K562 (cell line): Measurements from ENCODE around the gene STAMBPL1. TPM values are rescaled to one million over a fixed set of nuclear protein-coding genes. Genes with fewer than 3 reads are reported as not detected.

ENCODE experiments used
- HNRNPH1 ChIP-seq: fragments of 200-400 bp; formaldehyde crosslinking; optimal IDR thresholded peaks from 2 replicates; pipeline ENCODE3; 2017; ENCODE audit warnings: low read depth, mild to moderate bottlenecking, low read length, moderate library complexity
- PCBP2 ChIP-seq: fragments of 200-400 bp; formaldehyde crosslinking; IDR thresholded peaks from 2 replicates; pipeline ENCODE4 v1.6.1; 2018; ENCODE audit warnings: low read length, low read depth, mild to moderate bottlenecking, moderate library complexity; ENCODE audit not compliant: poor library complexity, severe bottlenecking
- SMARCB1 ChIP-seq: IDR thresholded peaks from 2 replicates; pipeline ENCODE4 v1.6.1; 2011; ENCODE audit warnings: improper control_type of control experiment, low read depth; ENCODE audit not compliant: insufficient read length
- polyA plus RNA-seq, 8 experiments: library from polyadenylated mRNA; depleted of rRNA in 4 of 8; stranded (reverse) in 5 of 8; unstranded in 3 of 8; fragments of >200 nt; fragmentation: Nextera tagmentation in 2 of 8; fragmentation: Illumina TruSeq in 1 of 8; extraction: Ambion mirVana in 2 of 8; extraction: Trizol in 1 of 8; gene quantifications; 2 replicates each; pipeline versions ENCODE4 v1.2.1 to v1.2.3, GENCODE V29; 2011 to 2014; ENCODE audit warnings: inconsistent platforms in 1 of 8, missing spikeins in 1 of 8
- total RNA-seq, 7 experiments: library from RNA; depleted of rRNA in 6 of 7; stranded (reverse); fragments of >200 nt in 6 of 7; fragmentation: Illumina TruSeq in 2 of 7; extraction: Trizol in 2 of 7; gene quantifications; 2 replicates each; pipeline versions ENCODE4 v1.2.1 to v1.2.3, GENCODE V29; 2011 to 2021; ENCODE audit warnings: low replicate concordance in 1 of 7
- TF ChIP-seq, protein P1 (sequence below): fragments of 450-650 bp; IDR thresholded peaks from 2 replicates; pipeline ENCODE4 v1.7.1; 2018; ENCODE audit warnings: mild to moderate bottlenecking, low read depth; ENCODE audit not compliant: partially characterized antibody
- TF ChIP-seq, protein P2 (sequence below): IDR thresholded peaks from 2 replicates; pipeline ENCODE4 v1.6.1; 2012; ENCODE audit warnings: low read depth, low read length, improper control_type of control experiment, borderline replicate concordance
- TF ChIP-seq, protein P3 (sequence below): fragments of 450-650 bp; IDR thresholded peaks from 2 replicates; pipeline ENCODE4 v1.6.1; 2017; ENCODE audit warnings: mild to moderate bottlenecking, moderate library complexity

The STAMBPL1 gene
- total and polyA plus RNA-seq, 9 of the 15 experiments (the other 6 are each of a cell fraction or from before 2014, with no cell fraction given): 0.09 TPM; not detected in 8

- TF ChIP-seq, protein P1, sequence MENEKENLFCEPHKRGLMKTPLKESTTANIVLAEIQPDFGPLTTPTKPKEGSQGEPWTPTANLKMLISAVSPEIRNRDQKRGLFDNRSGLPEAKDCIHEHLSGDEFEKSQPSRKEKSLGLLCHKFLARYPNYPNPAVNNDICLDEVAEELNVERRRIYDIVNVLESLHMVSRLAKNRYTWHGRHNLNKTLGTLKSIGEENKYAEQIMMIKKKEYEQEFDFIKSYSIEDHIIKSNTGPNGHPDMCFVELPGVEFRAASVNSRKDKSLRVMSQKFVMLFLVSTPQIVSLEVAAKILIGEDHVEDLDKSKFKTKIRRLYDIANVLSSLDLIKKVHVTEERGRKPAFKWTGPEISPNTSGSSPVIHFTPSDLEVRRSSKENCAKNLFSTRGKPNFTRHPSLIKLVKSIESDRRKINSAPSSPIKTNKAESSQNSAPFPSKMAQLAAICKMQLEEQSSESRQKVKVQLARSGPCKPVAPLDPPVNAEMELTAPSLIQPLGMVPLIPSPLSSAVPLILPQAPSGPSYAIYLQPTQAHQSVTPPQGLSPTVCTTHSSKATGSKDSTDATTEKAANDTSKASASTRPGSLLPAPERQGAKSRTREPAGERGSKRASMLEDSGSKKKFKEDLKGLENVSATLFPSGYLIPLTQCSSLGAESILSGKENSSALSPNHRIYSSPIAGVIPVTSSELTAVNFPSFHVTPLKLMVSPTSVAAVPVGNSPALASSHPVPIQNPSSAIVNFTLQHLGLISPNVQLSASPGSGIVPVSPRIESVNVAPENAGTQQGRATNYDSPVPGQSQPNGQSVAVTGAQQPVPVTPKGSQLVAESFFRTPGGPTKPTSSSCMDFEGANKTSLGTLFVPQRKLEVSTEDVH: no peak
- TF ChIP-seq, protein P2, sequence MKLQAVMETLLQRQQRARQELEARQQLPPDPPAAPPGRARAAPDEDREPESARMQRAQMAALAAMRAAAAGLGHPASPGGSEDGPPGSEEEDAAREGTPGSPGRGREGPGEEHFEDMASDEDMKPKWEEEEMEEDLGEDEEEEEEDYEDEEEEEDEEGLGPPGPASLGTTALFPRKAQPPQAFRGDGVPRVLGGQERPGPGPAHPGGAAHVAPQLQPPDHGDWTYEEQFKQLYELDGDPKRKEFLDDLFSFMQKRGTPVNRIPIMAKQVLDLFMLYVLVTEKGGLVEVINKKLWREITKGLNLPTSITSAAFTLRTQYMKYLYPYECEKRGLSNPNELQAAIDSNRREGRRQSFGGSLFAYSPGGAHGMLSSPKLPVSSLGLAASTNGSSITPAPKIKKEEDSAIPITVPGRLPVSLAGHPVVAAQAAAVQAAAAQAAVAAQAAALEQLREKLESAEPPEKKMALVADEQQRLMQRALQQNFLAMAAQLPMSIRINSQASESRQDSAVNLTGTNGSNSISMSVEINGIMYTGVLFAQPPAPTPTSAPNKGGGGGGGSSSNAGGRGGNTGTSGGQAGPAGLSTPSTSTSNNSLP: no peak
- TF ChIP-seq PCBP2 (no peak), SMARCB1 (no peak), HNRNPH1 (no peak)
- TF ChIP-seq, protein P3, sequence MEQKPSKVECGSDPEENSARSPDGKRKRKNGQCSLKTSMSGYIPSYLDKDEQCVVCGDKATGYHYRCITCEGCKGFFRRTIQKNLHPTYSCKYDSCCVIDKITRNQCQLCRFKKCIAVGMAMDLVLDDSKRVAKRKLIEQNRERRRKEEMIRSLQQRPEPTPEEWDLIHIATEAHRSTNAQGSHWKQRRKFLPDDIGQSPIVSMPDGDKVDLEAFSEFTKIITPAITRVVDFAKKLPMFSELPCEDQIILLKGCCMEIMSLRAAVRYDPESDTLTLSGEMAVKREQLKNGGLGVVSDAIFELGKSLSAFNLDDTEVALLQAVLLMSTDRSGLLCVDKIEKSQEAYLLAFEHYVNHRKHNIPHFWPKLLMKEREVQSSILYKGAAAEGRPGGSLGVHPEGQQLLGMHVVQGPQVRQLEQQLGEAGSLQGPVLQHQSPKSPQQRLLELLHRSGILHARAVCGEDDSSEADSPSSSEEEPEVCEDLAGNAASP: no peak
These were observed 86.8 kb downstream of the STAMBPL1 start (continued) for GRCh38 chr10:88966797-88967196.
